Ishikawa (cell line): Measurements from ENCODE around the gene MTHFD1L.

Experiments used
- CEBPB ChIP-seq: IDR thresholded peaks from 2 replicates; pipeline ENCODE4 v1.6.1; 2012
- EGR1 ChIP-seq: IDR thresholded peaks from 2 replicates; pipeline ENCODE4 v1.6.1; 2012
- NFIC ChIP-seq: IDR thresholded peaks from 2 replicates; pipeline ENCODE4 v1.6.1; 2012
- TAF1 ChIP-seq: IDR thresholded peaks from 2 replicates; pipeline ENCODE4 v1.6.1; 2012; ENCODE audit warnings: low read depth, mild to moderate bottlenecking
- TEAD4 ChIP-seq: IDR thresholded peaks from 2 replicates; pipeline ENCODE4 v1.6.1; 2012
- TF ChIP-seq, protein P1 (sequence below): IDR thresholded peaks from 2 replicates; pipeline ENCODE4 v1.6.1; 2012; ENCODE audit warnings: low read depth, mild to moderate bottlenecking
- TF ChIP-seq, protein P2 (sequence below): IDR thresholded peaks from 2 replicates; pipeline ENCODE4 v1.6.1; 2012
- TF ChIP-seq, protein P3 (sequence below): IDR thresholded peaks from 2 replicates; pipeline ENCODE4 v1.6.1; 2012

DNA sequence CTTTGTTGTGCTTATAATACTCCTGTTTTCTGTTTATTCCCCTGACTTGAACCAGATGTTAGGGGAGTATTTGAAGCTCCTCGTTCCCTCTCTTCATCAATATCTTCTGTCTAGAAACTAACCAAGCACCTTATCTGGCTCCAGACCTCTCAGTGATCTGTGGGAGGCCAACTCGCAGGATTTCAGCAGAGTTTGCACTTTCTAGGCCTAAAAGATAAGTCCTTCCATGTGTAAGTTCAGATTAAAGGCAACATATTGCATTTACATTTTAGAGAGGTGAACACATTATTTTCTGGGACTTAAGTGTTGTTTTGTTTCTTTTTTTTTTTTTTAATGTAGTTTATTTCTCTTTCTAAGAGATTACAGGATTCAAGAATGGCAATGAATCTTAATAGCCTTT, 234.8 kb downstream of the MTHFD1L start:
- TF ChIP-seq, protein P1, sequence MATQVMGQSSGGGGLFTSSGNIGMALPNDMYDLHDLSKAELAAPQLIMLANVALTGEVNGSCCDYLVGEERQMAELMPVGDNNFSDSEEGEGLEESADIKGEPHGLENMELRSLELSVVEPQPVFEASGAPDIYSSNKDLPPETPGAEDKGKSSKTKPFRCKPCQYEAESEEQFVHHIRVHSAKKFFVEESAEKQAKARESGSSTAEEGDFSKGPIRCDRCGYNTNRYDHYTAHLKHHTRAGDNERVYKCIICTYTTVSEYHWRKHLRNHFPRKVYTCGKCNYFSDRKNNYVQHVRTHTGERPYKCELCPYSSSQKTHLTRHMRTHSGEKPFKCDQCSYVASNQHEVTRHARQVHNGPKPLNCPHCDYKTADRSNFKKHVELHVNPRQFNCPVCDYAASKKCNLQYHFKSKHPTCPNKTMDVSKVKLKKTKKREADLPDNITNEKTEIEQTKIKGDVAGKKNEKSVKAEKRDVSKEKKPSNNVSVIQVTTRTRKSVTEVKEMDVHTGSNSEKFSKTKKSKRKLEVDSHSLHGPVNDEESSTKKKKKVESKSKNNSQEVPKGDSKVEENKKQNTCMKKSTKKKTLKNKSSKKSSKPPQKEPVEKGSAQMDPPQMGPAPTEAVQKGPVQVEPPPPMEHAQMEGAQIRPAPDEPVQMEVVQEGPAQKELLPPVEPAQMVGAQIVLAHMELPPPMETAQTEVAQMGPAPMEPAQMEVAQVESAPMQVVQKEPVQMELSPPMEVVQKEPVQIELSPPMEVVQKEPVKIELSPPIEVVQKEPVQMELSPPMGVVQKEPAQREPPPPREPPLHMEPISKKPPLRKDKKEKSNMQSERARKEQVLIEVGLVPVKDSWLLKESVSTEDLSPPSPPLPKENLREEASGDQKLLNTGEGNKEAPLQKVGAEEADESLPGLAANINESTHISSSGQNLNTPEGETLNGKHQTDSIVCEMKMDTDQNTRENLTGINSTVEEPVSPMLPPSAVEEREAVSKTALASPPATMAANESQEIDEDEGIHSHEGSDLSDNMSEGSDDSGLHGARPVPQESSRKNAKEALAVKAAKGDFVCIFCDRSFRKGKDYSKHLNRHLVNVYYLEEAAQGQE, result no peak
- TF ChIP-seq CEBPB (no peak), TEAD4 (no peak), NFIC (no peak), TAF1 (no peak), EGR1 (no peak)
- TF ChIP-seq, protein P2, sequence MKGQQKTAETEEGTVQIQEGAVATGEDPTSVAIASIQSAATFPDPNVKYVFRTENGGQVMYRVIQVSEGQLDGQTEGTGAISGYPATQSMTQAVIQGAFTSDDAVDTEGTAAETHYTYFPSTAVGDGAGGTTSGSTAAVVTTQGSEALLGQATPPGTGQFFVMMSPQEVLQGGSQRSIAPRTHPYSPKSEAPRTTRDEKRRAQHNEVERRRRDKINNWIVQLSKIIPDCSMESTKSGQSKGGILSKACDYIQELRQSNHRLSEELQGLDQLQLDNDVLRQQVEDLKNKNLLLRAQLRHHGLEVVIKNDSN, result no peak
- TF ChIP-seq, protein P3, sequence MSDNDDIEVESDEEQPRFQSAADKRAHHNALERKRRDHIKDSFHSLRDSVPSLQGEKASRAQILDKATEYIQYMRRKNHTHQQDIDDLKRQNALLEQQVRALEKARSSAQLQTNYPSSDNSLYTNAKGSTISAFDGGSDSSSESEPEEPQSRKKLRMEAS, result no peak
